CD8-positive, alpha-beta memory T cell (primary cell): ENCODE measurements around the gene PLEKHG1. TPM values are rescaled to one million over a fixed set of nuclear protein-coding genes. Genes with fewer than 3 reads are reported as not detected.
A peak's percentile ranks its signal among the peaks of the same experiment; 100 is the strongest.

Source experiments
- CTCF ChIA-PET: fragments of 350-600 bp; sonication (Branson Sonifier 250); formaldehyde crosslinking; loops from one replicate; lab custom pipeline; 2021; ENCODE audit warnings: antibody characterized with exemption; lab: Charles Lee
- POLR2A ChIA-PET: fragments of 350-600 bp; sonication (Branson Sonifier 250); formaldehyde crosslinking; loops from one replicate; lab custom pipeline; 2021; ENCODE audit warnings: antibody characterized with exemption; lab: Charles Lee
- DNase-seq, 5 donors: peaks; one replicate each; pipeline versions ENCODE4 v3.0.0 to v3.0.0-alpha.2; 2020 to 2022; ENCODE audit warnings: mixed read lengths in 1 of 5
- H3K27ac ChIP-seq: one replicate; pipeline ENCODE4 v1.7.0; 2013; ENCODE audit warnings: low read depth, mild to moderate bottlenecking, low read length, moderate library complexity
- H3K27me3 ChIP-seq: 2 replicates; pipeline ENCODE4 v1.7.0; 2013; ENCODE audit warnings: low read length, mild to moderate bottlenecking; ENCODE audit not compliant: insufficient read depth, poor library complexity, severe bottlenecking
- H3K36me3 ChIP-seq: 2 replicates; pipeline ENCODE4 v1.7.0; 2013; ENCODE audit warnings: mild to moderate bottlenecking, low read length, moderate library complexity; ENCODE audit not compliant: insufficient read depth
- H3K4me1 ChIP-seq: 2 replicates; pipeline ENCODE4 v1.7.0; 2013; ENCODE audit warnings: mild to moderate bottlenecking, low read length, moderate library complexity; ENCODE audit not compliant: insufficient read depth
- H3K4me3 ChIP-seq: 2 replicates; pipeline ENCODE4 v1.7.0; 2013; ENCODE audit warnings: mild to moderate bottlenecking, low read length
- H3K9me3 ChIP-seq: 2 replicates; pipeline ENCODE4 v1.7.0; 2013; ENCODE audit warnings: mild to moderate bottlenecking, low read length
- H3K27ac Mint-ChIP-seq, 8 donors: one replicate each; pipeline ENCODE4 v1.8.0; 2020 to 2021; ENCODE audit warnings: mixed read lengths in 8 of 8, mild to moderate bottlenecking in 6 of 8, inconsistent platforms in 3 of 8, moderate library complexity in 3 of 8
- H3K27me3 Mint-ChIP-seq, 2 donors: one replicate each; pipeline ENCODE4 v1.8.0; 2020 to 2021; ENCODE audit warnings: mixed read lengths in 2 of 2, mild to moderate bottlenecking in 1 of 2, moderate library complexity in 1 of 2
- H3K36me3 Mint-ChIP-seq, 3 donors: one replicate each; pipeline ENCODE4 v1.8.0; 2020 to 2021; ENCODE audit warnings: mixed read lengths in 3 of 3, inconsistent platforms in 1 of 3, mild to moderate bottlenecking in 1 of 3
- H3K4me1 Mint-ChIP-seq, 3 donors: one replicate each; pipeline ENCODE4 v1.8.0; 2020 to 2021; ENCODE audit warnings: mixed read lengths in 3 of 3, inconsistent platforms in 1 of 3, mild to moderate bottlenecking in 1 of 3
- H3K4me3 Mint-ChIP-seq, 7 donors: one replicate each; pipeline ENCODE4 v1.8.0; 2020 to 2021; ENCODE audit warnings: mixed read lengths in 7 of 7, mild to moderate bottlenecking in 6 of 7, moderate library complexity in 4 of 7, inconsistent platforms in 2 of 7
- H3K9me3 Mint-ChIP-seq, 5 donors: one replicate each; pipeline ENCODE4 v1.8.0; 2020 to 2022; ENCODE audit warnings: mixed read lengths in 5 of 5, mild to moderate bottlenecking in 3 of 5, moderate library complexity in 2 of 5, inconsistent platforms in 1 of 5
- polyA plus RNA-seq: library from polyadenylated mRNA; unstranded; fragments of 300-500 nt; fragmentation: Illumina TruSeq; gene quantifications from one replicate; pipeline ENCODE4 v1.2.3, GENCODE V29; 2021
- total RNA-seq, 2 experiments: library from RNA; stranded (reverse); gene quantifications; one replicate each; pipeline ENCODE4 v1.2.3, GENCODE V29; 2021

The PLEKHG1 gene
- total and polyA plus RNA-seq, 3 experiments from 2014 or later: 1.9 to 9.4 (median 8.8) TPM

DNA sequence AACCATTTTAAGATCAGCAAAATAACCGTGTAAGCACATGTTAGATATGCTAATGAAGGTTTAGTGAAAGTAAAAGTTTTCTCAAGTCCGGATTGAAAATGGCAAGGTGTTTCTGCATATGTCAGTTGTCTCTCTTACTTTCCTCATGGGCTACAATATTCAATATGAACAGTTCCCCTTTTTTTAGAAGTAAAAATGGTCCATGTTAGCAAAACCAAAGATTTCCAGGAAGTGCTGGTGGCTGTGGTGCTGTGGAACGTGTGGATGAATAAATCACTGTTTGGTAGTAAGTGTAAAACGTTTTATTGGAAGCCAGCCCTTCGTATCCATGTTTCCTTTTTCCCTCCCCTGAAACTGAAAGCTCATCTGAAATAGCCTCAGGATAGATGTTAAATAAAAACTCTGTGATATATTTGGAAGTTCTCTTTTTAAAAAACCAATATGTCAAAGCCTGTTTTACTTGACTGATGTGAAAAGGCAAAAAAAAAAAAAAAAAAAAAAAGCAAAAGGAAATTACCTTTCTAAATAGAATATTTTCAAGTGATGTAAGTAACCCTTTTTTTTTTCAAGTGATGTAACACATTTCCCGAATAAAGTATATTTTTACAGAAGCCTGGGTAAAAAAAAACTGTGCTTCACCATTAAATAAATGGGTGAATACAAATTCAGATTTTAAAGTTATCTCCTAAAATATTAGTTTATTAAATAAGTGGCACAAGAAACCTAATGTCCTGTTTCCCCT, 41.9 kb downstream of the PLEKHG1 start:
- Histone ChIP-seq H3K27ac (no peak overlapping the region), H3K4me3 (peak overlapping the region; percentile 36)

DNA sequence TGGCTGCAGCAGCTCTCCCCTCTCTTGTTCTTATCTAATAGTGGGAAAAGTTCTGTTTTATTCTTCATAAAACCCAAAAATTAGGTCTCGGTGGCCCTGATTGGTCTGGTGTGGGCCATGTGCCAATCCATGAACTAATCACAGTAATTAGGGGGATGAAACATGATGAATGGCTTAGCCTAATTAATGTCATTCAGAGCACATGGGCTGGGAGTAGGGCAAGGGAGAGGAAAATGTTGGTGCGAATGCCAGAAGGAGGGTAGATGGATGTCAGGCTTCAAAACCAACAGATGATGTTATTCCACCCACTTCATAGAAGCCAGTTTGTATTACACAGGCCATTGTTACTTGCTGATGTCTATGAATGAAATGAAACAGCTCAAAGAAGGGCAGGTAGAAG, 46.5 kb downstream of the PLEKHG1 start:
- Histone ChIP-seq H3K36me3 (no peaks in the 10 kb centered on the region), H3K27me3 (no peaks in the 10 kb centered on the region), H3K9me3 (no peaks in the 10 kb centered on the region), H3K4me1 (no peaks in the 10 kb centered on the region), H3K4me3 (no peak overlapping the region), H3K27ac (no peak overlapping the region)
- ChIA-PET POLR2A (interaction anchor here (0.8 kb wide), 1 partner anchor 34 kb away, joined by 3 read pairs; no protein-coding TSS in a partner anchor), CTCF (no interaction called here)
- Mint-ChIP-seq H3K36me3 (peaks cover 0 to 3% (median 0%) of the 10 kb centered on the region in 3 donors), H3K4me1 (peaks cover 10 to 22% (median 14%) of the 10 kb centered on the region in 3 donors), H3K27ac (no peak overlapping the region), H3K9me3 (no peaks in the 10 kb centered on the region), H3K27me3 (no peaks in the 10 kb centered on the region), H3K4me3 (no peak overlapping the region)
- no peak for DNase-seq

More for the DNA sequence above, 41.9 kb downstream of the PLEKHG1 start:
- ChIA-PET POLR2A (no interaction called here), CTCF (no interaction called here)
- peak overlapping the region in 7 of 8 donors; percentile 19 to 61 (median 55) for H3K27ac Mint-ChIP-seq
- no peaks in the 10 kb centered on the region for H3K9me3 Mint-ChIP-seq
- Histone ChIP-seq H3K27me3 (no peaks in the 10 kb centered on the region), H3K4me1 (no peaks in the 10 kb centered on the region), H3K36me3 (no peaks in the 10 kb centered on the region), H3K9me3 (no peaks in the 10 kb centered on the region)
- H3K36me3 Mint-ChIP-seq: peaks cover 0 to 6% (median 0%) of the 10 kb centered on the region in 3 donors
- H3K27me3 Mint-ChIP-seq: no peaks in the 10 kb centered on the region
- peak overlapping the region; percentile 73 to 87 (median 81) for H3K4me3 Mint-ChIP-seq
- DNase-seq: no peak
- H3K4me1 Mint-ChIP-seq: peaks cover 26 to 56% (median 32%) of the 10 kb centered on the region in 3 donors

DNA sequence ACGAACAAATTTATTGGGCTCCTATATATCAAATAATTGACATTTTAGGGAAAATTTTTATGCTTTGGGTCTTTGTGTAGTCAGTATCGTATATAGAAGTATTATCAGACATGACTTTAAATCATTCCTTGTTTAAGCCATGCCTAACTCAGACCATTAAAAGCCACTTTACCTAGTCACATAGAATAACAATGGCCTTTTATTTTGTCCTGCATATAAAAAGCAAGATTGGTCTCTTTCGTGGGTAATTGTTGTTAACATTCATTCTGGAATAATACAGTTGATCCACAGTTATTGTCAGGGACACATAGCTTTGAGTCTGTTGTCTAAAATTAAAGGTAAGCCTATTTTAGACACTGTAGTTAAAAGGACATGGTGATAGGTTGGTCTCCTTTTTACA, 47.4 kb downstream of the PLEKHG1 start:
- Mint-ChIP-seq H3K36me3 (peaks cover 0 to 5% (median 0%) of the 10 kb centered on the region in 3 donors), H3K27ac (no peak overlapping the region), H3K4me3 (no peak overlapping the region), H3K27me3 (peaks cover 0 to 2% of the 10 kb centered on the region in 2 donors), H3K9me3 (no peaks in the 10 kb centered on the region), H3K4me1 (peaks cover 5 to 18% (median 10%) of the 10 kb centered on the region in 3 donors)
- Histone ChIP-seq H3K4me3 (no peak overlapping the region), H3K27ac (no peak overlapping the region), H3K27me3 (no peaks in the 10 kb centered on the region), H3K4me1 (no peaks in the 10 kb centered on the region), H3K9me3 (no peaks in the 10 kb centered on the region), H3K36me3 (no peaks in the 10 kb centered on the region)
- ChIA-PET CTCF (no interaction called here), POLR2A (no interaction called here)
- no peak for DNase-seq

Other genes starting within 250 kb of the PLEKHG1 start
- not detected for gene IYD, start 230.9 kb upstream of the PLEKHG1 start, total RNA-seq
- not detected for gene IYD, start 230.9 kb upstream of the PLEKHG1 start, polyA plus RNA-seq